SK-N-SH (cell line): Measurements from ENCODE around the gene WFIKKN1.

ENCODE experiments used
- CHD2 ChIP-seq: fragments of 150-350 bp; IDR thresholded peaks from 2 replicates; pipeline ENCODE4 v1.6.1; 2018; ENCODE audit warnings: low read length; ENCODE audit not compliant: partially characterized antibody
- EP300 ChIP-seq, 2 experiments: IDR thresholded peaks; 2 replicates each; pipeline versions ENCODE4 v1.4.0 to v1.6.1; 2012; ENCODE audit warnings: borderline replicate concordance in 1 of 2, low read depth in 1 of 2, low read length in 1 of 2
- EZH2phosphoT487 ChIP-seq: fragments of 200-600 bp; sonication (generic); IDR thresholded peaks from 2 replicates; pipeline ENCODE4 v1.6.1; 2017; ENCODE audit warnings: low read depth, mixed run types, mild to moderate bottlenecking, antibody characterized with exemption, moderate library complexity, borderline replicate concordance
- FOXJ3 ChIP-seq: sonication (generic); formaldehyde crosslinking; IDR thresholded peaks from 2 replicates; pipeline ENCODE4 v1.5.1; 2020; ENCODE audit warnings: mild to moderate bottlenecking, missing genetic modification reagents
- FOXM1 ChIP-seq: IDR thresholded peaks from 2 replicates; pipeline ENCODE4 v1.4.0; 2012; ENCODE audit warnings: low read depth, mild to moderate bottlenecking
- POLR2AphosphoS5 ChIP-seq: IDR thresholded peaks from 2 replicates; pipeline ENCODE4 v1.6.1; 2012; ENCODE audit warnings: low read depth, low read length
- RFX5 ChIP-seq: IDR thresholded peaks from 2 replicates; pipeline ENCODE4 v1.6.1; 2012; ENCODE audit warnings: mild to moderate bottlenecking, improper control_type of control experiment, low read length
- SIN3A ChIP-seq: IDR thresholded peaks from 2 replicates; pipeline ENCODE4 v1.6.1; 2012; ENCODE audit warnings: low read depth, mild to moderate bottlenecking, low read length, moderate library complexity, borderline replicate concordance
- TAF1 ChIP-seq: IDR thresholded peaks from 2 replicates; pipeline ENCODE4 v1.6.1; 2012; ENCODE audit warnings: low read depth, mild to moderate bottlenecking, low read length, moderate library complexity, borderline replicate concordance
- TF ChIP-seq, protein P1 (sequence below): IDR thresholded peaks from 2 replicates; pipeline ENCODE4 v1.4.0; 2012; ENCODE audit warnings: low read depth
- TF ChIP-seq, protein P2 (sequence below): fragments of 200-600 bp; sonication (generic); IDR thresholded peaks from 2 replicates; pipeline ENCODE4 v1.6.1; 2017; ENCODE audit warnings: antibody characterized with exemption, mild to moderate bottlenecking, moderate library complexity
- TF ChIP-seq, protein P3 (sequence below): fragments of 150-350 bp; IDR thresholded peaks from 2 replicates; pipeline ENCODE4 v1.6.1; 2017; ENCODE audit warnings: antibody characterized with exemption, low read length, low read depth, borderline replicate concordance

DNA sequence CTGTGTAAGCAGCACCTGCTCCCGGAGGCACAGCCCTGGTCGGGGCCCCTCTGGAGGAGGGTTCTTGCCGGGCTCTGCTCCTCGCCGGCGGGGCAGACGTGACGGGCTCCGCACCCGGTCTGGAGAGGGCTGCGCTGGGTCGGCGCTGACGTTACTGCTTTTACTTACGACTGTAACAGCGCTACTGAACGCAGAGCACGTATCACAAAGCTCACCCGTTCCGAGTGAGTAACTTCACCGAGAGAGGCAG, 42.2 kb upstream of the WFIKKN1 start:
- TF ChIP-seq EP300 (IDR thresholded peaks at IDR 0.05; ENCODE audit: borderline replicate concordance in 1 of 2, low read depth in 1 of 2, low read length in 1 of 2) (no peak), SIN3A (no peak), RFX5 (no peak), EZH2phosphoT487 (no peak), POLR2AphosphoS5 (no peak), CHD2 (no peak), TAF1 (no peak), FOXJ3 (no peak), FOXM1 (no peak)
- TF ChIP-seq, protein P1, sequence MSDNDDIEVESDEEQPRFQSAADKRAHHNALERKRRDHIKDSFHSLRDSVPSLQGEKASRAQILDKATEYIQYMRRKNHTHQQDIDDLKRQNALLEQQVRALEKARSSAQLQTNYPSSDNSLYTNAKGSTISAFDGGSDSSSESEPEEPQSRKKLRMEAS = no peak
- TF ChIP-seq, protein P2, sequence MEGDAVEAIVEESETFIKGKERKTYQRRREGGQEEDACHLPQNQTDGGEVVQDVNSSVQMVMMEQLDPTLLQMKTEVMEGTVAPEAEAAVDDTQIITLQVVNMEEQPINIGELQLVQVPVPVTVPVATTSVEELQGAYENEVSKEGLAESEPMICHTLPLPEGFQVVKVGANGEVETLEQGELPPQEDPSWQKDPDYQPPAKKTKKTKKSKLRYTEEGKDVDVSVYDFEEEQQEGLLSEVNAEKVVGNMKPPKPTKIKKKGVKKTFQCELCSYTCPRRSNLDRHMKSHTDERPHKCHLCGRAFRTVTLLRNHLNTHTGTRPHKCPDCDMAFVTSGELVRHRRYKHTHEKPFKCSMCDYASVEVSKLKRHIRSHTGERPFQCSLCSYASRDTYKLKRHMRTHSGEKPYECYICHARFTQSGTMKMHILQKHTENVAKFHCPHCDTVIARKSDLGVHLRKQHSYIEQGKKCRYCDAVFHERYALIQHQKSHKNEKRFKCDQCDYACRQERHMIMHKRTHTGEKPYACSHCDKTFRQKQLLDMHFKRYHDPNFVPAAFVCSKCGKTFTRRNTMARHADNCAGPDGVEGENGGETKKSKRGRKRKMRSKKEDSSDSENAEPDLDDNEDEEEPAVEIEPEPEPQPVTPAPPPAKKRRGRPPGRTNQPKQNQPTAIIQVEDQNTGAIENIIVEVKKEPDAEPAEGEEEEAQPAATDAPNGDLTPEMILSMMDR = no peak
- TF ChIP-seq, protein P3, sequence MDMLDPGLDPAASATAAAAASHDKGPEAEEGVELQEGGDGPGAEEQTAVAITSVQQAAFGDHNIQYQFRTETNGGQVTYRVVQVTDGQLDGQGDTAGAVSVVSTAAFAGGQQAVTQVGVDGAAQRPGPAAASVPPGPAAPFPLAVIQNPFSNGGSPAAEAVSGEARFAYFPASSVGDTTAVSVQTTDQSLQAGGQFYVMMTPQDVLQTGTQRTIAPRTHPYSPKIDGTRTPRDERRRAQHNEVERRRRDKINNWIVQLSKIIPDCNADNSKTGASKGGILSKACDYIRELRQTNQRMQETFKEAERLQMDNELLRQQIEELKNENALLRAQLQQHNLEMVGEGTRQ = no peak
